HG03159 (cell line): ENCODE measurements around the gene RSRC1.
"Not testable (repeated sequence)": the region's sequence is repeated elsewhere in the genome, so short reads cannot be mapped to it uniquely, and the experiment has no call there.

Source experiments
- ATAC-seq: cut with Tn5 transposase; IDR thresholded peaks from one replicate; pipeline ENCODE4 v1.9.1; 2021; ENCODE audit warnings: mild to moderate bottlenecking, moderate library complexity; ENCODE audit not compliant: unreplicated experiment

RSRC1 gene

DNA sequence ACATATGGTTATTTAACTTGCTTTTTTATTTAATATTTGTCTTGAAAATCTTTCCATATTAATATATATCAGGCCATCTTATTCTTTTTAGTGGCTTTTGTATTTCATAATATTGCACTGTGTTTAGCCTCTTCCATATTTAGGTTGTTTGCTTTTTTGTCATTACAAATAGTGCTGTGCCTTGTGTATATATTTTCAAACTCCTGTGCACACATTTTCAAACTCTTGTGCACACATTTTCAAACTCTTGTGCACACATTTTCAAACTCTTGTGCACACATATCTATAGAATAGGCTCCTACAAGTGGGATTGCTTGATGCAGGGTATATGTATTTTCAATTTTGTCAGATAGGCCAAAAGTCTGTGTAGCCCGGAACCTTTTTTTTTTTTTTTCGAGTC lies 343.1 kb downstream of the RSRC1 start:
- no peak for ATAC-seq

GRCh38 chr3:158453865-158454264 lies 344.0 kb downstream of the RSRC1 start:
- no peak for ATAC-seq

GRCh38 chr3:158455406-158455805 lies 345.5 kb downstream of the RSRC1 start:
- ATAC-seq = no peak

DNA sequence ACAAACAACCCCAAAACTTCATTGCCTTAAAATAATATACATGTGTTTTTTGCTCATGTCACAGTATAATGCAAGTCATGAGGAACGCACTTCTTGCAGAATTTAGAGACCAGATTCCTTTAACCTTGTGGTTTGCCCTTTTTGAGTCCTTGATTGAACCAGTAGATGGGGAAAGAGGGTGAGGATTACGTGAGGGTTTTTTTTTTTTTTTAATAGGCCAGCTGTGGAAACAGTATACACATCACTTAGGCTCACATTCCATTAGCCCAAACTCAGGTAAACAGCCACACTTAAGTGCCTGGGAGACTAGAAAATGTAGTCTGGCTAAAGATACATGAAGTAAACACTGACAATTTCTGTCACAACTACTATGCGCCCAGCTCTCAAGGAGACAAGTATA lies 346.2 kb downstream of the RSRC1 start:
- no peak for ATAC-seq

DNA sequence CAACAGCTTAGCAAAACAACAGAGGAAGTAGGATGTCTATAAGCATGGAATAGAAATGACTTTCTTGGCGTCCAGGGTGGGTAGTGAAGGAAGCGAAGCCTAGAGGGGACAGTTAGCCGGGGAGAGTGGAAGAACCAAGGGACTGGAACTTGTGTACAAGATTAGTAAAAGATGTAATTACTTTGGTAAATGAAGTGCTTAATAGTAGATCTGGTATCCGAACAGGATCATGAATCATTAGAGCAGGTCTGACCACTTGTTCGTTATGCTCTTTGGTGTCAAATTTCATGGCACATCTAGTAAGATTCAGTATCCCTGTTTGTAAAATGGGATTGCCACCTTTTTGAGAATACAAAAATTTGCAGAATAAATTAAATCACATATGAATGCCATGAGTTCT lies 348.6 kb downstream of the RSRC1 start:
- ATAC-seq = no peak

- no peak for ATAC-seq
Observed at GRCh38 chr3:158460926-158461325, 351.0 kb downstream of the RSRC1 start.

GRCh38 chr3:158463556-158463955 lies 353.7 kb downstream of the RSRC1 start:
- no peak for ATAC-seq

DNA sequence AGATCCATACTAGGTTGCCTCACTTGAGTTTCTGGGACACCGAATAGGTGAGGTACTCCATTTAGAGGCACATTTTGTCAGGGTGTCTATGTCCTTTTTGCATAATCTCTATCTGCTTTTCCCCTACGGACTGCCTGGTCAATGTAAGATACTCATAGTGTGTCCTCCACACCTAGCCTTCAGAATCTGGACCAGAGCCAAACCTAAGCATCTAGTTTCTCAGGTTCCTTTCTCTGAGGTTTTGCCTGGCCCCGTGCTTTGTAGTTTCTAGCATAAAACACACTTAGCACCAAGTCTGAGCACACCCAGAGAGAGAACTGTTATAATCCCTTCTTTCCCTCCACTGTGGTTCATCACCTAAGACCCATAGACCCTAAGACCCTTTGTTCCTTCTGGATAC lies 355.2 kb downstream of the RSRC1 start:
- peak; percentile 81 for ATAC-seq

DNA sequence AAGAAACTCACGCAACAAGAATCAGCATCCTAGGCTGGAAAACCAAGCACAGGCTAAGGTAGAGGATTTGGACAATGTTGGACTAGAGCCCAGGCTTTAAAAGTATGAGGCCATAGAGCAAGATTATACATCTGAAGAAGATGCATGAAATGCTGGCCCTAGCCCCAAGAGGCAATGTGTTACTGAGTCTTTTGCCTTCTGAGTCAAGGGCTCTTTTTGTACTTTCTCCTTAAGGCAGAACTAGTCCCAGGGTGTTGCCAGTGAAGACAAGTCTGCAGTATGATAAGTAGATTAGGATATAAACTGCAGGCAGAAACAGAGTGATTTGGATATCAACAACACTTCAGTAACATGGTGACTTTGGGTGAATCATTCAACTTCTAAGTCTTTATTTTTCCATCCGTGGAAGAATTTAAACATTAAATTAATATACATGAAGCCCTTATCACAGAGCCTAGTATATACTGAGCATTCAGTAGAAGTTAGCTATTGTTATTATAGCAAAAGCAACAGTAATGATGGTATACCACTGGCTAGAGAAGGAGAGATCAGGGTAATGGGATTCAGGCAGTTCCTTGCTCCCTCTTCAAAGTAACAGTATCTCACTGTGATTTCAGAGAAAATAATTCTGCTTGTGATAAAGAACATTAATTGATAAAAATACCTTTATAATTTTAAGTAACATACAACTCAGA lies 361.2 kb downstream of the RSRC1 start:
- no peak for ATAC-seq

- ATAC-seq = no peak
Observed at GRCh38 chr3:158471639-158472294, 361.9 kb downstream of the RSRC1 start.

GRCh38 chr3:158479051-158479450 lies 369.2 kb downstream of the RSRC1 start:
- ATAC-seq = no peak

DNA sequence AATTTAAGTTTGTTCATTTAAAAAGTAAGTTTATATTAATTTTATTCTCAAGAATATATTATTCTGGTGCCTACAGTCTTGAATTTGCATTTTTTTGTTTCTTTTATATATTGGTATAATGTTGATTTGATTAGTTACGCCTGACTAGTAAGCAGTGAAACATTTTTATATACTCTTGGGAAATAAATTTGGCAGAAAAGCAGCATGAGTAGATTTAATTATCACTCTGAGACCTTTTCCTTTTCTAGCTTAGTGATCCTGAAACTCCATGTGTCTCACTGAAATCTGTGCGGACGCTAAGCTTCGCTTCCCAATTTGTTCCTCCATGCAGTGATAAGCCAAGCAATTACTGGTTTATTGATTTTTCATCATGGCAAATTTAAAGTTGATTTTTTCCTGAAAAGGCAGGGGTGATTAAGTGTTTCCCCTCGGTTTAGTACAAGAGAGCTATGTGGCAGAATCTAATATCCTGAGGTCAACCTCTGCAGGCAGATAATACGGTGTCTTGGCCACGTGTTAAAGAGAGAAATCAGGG lies 373.9 kb downstream of the RSRC1 start:
- ATAC-seq = no peak

DNA sequence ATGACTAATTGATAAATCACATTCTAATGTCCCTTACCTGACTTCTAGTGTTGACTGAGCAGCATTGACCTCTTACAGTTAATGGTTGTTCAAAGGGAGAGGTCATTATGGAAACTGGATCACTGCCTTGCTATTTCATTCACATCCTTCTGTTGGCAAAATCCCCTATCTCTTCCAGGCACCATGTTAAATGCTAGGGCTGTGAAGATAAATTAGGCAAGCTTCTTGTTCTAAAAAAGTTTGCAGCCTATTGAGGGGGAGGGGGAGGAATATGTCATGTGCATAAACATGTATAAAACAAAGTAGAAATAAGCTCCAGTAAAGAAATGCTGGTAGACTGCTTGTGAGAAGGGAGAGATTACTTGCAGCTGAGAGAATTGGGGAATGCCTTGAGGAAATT lies 376.3 kb downstream of the RSRC1 start:
- no peak for ATAC-seq

GRCh38 chr3:158488670-158489069 lies 378.8 kb downstream of the RSRC1 start:
- no peak for ATAC-seq

GRCh38 chr3:158489181-158489580 lies 379.3 kb downstream of the RSRC1 start:
- no peak for ATAC-seq

DNA sequence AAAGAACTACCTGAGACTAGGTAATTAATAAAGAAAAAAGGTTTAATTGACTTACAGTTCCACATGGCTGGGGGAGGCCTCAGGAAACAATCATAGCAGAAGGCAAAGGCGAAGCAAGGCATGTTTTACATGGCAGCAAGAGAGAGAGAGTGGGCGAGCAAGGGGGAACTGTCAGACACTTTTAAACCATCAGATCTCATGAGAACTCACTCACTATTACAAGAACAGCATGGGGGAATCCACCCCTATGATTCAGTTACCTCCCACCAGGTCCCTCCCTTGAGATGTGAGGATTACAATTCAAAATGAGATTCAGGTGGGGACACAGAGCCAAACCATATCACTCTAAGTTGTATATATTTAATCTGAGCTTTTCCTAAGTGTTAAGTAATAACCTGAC lies 382.1 kb downstream of the RSRC1 start:
- ATAC-seq = no peak

GRCh38 chr3:158492685-158493084 lies 382.8 kb downstream of the RSRC1 start:
- no peak for ATAC-seq

GRCh38 chr3:158493931-158494330 lies 384.0 kb downstream of the RSRC1 start:
- no peak for ATAC-seq

DNA sequence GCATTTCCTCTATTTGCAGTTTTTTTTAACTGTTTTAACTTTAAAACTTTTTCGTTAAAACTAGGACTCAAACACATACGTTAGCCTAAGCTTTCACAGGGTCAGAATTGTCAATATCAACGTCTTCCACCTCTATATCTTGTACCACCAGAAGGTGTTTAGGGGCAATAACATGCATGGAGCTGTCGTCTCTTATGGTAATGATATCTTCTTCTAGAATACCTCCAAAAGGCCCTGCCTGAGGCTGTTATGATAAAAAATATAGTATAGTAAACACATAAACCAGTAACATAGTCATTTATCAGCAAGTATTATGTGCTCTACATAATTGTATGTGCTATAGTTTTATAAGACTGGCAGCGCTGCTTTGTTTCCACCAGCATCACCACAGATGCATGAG lies 384.8 kb downstream of the RSRC1 start:
- no peak for ATAC-seq

DNA sequence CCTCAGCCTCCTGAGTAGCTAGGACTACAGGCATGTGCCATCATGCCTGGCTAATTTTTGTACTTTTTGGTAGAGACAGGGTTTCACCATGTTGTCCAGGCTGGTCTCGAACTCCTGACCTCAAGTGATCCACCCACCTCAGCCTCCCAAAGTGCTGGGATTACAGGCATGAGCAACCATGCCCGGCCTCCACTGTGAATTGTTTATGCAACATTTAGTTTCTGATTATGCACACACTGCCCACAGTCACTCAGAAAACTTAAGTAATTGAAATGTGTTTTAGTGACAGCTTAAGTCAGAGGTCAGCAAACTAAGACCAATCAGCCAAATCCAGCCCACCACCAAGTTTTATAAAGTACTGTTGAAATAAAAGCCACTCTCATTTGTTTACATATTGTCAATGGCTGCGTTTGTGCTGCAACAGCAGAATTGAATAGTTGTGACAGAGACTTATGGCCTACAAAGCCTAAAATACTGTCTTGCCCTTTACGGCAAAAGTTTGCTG lies 385.6 kb downstream of the RSRC1 start:
- not testable (repeated sequence) for ATAC-seq

GRCh38 chr3:158505117-158505516 lies 395.2 kb downstream of the RSRC1 start:
- ATAC-seq = no peak

GRCh38 chr3:158506456-158506855 lies 396.6 kb downstream of the RSRC1 start:
- ATAC-seq = no peak
